Gastroesophageal sphincter (tissue), 3 donors: ENCODE measurements around the gene KRTAP10-11.

ENCODE experiments used
- CTCF ChIP-seq, 4 experiments: fragments of 200-600 bp in 2 of 4; fragments of 450-650 bp in 2 of 4; sonication (generic) in 1 of 4; IDR thresholded peaks; one replicate each; pipeline ENCODE4 v1.5.1; 2017 to 2019; ENCODE audit warnings: antibody characterized with exemption in 4 of 4, mild to moderate bottlenecking in 2 of 4, moderate library complexity in 2 of 4
- EP300 ChIP-seq: sonication (generic); formaldehyde crosslinking; IDR thresholded peaks from one replicate; pipeline ENCODE4 v1.6.1; 2017; ENCODE audit warnings: antibody characterized with exemption, mild to moderate bottlenecking
- POLR2A ChIP-seq, 2 donors: fragments of 450-650 bp; IDR thresholded peaks; one replicate each; pipeline ENCODE4 v1.6.1; 2017; ENCODE audit warnings: antibody characterized with exemption in 2 of 2, mild to moderate bottlenecking in 2 of 2, moderate library complexity in 1 of 2
- POLR2AphosphoS5 ChIP-seq: sonication (generic); formaldehyde crosslinking; IDR thresholded peaks from one replicate; pipeline ENCODE4 v1.6.1; 2017; ENCODE audit warnings: antibody characterized with exemption

DNA sequence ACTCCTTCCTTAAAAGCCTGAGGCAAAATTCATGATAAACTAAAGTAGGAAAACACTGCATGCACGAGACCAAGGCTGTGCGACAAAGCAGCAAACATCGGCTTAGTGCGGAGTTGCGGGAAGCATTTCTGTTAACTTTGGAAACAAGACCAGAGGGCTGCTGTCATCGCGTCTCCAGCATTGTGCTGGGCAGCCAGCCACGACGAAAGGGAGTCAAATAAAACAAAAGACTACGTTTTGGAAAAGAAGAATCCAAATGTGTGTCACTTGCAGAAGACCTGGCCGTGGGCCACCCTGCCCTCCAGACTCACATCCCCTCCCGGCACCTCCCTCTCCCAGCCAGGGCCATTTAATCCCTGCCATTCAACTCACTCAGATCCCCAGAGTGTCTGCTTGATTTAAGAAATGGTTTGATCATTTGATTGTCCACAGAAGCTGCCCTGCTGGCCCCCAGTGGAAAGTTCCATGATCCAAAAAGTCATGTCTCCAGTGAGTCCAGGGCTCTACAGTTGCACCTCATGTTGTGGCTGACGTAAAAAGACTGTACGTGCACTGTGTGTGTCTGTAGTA is 2.4 kb upstream of the KRTAP10-11 start:
- TF ChIP-seq CTCF (IDR thresholded peaks at IDR 0.05): no peak
- no peak for TF ChIP-seq POLR2AphosphoS5
- no peak for TF ChIP-seq POLR2A (IDR thresholded peaks at IDR 0.05)
- TF ChIP-seq EP300: no peak
